GM11168 (cell line): ENCODE measurements around the gene IL16.
"Not testable (repeated sequence)": the region's sequence is repeated elsewhere in the genome, so short reads cannot be mapped to it uniquely, and the experiment has no call there.

Experiments used
- in situ Hi-C: fragments of 300-500 bp; cut with MboI; formaldehyde crosslinking; loops from one replicate; pipeline ENCODE4 v1.12.0; 2022; ENCODE audit warnings: low sequenced_read_pairs; ENCODE audit not compliant: unreplicated experiment

The IL16 gene

DNA sequence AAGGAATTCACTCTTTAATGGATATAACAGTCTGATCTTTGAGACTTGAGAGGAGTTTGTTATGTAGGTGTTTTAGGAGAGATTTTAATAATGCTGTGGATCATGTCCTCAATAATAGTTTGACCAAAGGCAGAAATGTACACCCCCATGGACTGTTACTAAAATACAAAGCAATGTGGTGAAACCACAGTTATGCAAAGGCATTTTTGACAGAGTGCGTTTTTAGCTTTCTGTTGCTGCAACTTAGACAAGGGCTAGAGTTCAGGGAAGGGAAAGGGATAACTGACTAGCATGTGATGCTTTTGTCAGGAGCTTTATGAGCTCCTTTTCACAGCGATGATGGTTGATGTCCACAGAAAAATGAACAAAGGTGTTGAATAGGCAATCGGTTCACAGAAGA lies 130.8 kb downstream of the IL16 start:
- in situ Hi-C loops, result no loop called here

DNA sequence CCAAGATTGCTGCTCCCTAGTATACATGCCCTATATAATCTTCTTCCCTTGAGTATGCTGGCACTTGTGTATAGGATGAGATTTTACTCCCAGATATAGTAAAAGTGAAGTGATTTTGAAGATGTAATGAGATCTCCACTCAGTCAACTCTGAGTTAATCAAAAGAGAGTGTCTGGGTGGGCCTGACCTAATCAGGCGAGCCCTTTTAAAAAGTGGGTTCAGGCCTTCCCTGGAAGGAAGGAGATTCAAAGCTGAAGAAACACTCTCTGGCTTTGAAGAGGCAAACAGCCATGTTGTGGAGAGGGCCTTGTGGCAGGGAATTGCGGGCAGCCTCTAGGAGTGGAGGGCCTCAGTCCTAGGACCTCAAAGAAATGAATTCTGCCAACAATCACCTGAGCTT lies 132.8 kb downstream of the IL16 start:
- in situ Hi-C loops, result no loop called here

DNA sequence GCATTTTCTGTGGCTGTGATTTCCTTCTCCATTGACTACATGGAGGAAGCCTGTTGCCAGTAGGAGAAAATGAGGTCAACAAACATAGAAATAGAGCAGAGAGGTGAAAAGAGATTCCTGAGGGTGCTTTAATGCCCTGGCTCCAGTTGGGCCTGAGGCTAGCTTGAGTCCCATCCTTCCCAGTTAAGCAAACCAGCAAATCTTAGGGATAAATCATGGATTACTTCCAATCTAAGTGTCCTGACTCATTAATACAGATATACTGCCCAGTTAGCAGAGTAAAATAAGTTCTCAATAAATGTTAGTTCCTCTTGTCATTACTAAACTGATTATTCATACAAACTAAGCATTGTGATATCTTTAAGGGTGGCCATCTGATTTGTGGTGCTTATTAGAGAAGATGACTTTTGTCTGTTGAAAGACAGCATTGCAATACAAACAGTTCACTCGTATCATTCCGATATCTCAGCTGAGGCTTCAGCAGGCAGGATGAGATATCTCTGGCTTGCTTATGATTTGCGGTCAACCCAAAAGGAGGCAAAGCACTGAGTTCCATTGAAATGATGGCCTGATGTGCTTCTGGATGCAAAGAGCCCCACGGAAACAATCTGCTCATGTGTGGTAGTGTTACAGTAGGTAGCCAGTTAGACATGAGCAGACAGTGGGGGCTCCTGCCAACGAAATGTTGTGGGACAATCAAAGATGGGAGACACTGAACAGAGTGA lies 133.8 kb downstream of the IL16 start:
- in situ Hi-C loops, result no loop called here

DNA sequence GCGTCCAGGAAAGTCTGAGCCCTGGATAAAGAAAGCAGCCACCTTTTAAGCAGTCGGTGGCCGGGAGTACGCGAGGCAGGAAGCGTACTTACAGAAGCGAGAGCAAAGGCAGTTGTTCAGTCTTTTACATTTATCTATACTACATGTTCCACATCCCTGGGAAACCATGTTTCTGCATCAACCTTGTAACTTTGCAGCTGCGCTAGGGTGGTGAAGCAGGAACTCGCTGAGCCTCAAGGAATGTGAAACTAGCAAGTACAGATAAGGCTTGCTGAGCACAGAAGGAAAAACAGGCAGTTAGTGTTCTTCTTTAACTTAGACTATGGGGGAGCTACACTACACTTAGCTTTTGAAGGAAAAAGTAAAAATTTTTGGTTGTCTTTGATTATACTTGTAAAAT lies 134.5 kb downstream of the IL16 start:
- in situ Hi-C loops, result not testable (repeated sequence)

DNA sequence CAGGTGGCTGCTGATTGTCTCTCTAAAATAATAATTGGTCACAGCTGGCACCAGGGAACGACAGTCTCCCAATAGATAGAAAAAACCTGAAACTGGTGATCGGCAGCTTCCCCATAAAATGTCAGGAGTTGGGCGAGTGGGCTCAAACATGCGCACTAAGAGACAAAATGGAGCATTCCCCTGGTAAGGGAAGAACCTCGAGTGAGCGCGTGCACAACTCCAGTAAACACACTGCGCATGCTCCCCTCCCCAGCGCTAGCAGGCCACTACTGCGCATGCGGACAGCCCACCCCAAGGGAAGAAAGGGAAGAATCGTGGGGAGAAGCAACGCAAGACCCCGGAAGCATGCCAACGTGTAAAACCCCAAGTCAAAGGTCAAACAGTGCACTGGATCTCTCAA lies 134.9 kb downstream of the IL16 start:
- in situ Hi-C loops, result no loop called here

DNA sequence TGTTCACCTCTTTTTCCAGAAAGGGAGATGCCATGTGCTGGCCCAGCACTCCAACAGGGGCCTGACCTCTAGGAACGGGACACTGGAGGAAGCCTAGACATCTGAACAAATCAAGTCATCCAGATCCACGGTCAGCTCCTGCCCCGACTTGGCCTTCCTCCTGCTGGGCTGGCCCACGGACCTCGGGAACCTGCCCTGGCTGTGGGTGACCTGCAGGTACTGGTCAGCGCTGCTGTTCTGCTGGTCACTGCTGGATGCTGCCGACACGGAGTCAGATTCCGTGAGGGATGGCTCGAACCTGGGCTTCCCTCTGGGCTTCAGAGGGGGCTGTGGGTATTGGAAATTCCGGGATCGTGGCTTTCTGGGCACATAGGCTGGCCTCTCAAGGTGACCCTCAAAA lies 135.6 kb downstream of the IL16 start:
- in situ Hi-C loops, result no loop called here

DNA sequence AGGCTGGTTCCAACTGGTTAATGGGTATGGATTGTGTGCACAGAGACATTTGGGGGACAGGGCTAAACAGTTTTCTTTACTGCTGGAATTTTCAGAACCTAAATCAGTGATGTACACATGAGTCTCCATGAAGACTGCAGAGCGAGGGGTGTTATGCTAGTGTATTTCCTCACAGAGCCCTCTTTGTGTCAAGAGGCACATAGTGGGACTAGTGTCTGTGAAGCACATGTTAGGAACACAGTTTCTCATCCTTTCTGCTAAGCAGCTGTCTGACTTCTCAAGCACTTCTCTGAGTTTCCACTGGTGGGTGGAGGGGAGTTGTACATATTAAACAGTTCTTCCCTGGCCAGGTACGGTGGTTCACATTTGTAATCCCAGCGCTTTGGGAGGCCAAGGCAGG lies 136.7 kb downstream of the IL16 start:
- in situ Hi-C loops, result no loop called here

DNA sequence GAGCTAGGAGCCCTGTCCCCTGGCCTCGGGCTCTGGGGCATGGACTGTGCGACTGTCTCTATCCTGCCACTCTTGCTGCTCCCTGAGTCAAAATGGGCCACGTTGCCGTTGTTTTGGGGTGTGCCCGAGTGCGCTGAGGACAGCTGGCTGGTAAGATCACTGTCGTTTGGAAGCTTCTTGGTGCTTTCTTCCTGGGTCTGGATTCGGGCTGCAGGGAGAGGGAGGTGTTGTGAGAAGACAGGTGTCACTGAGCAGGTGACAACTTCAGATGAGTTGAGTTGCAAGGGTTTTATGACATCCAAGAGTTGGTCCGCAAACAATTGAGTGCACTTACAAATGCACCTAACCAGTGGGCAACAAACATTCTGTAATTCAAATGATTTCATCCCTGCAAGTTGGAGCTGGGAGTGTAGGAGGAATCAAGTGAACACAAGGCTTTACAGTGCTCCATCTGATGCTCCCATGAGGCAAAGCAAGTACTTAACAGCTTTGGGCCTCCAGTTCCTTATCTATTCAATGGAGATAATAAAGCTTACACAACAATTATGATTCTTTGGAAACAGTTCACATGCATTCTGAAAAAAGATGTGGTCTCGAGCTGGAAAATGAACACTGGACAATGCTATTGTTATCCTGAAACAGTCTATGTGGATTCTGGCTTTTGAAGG lies 138.2 kb downstream of the IL16 start:
- in situ Hi-C loops, result no loop called here

DNA sequence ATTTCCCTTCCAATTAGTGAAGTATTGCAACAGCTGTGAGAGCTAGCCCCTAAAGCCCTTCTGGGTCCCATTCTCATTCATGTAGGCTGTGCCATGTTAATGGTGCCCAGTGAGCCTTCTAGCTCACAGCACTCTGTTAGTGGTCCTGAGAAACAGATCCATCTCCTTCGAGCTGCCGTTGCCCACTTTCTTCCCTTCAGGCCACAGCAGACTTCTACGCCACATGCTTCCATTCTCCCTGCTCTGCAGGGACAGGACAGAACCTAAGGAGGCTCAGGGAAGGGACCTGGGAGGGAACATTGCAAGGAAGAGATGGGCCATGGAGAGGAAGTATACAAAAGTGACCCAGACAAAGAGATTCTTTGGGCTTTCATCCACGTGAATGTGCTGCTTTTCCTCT lies 139.0 kb downstream of the IL16 start:
- in situ Hi-C loops, result no loop called here

DNA sequence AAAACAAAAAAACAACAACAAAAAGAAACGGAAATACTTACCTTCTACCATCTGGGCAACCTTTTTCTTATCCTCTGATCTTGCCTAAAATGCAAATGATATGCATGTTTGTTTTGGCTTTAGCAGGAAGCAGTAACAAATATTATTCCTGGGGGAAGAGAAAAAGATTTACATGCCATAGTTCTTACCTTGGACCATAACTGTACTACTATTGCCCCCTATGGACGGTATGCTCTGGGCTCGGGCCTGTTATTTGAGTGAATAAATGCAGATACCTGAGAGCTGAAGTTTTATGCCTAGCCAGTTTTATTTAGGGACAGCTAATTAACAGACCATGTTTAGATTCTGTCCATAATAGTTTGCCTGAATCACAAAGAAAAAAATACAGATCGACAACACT lies 139.9 kb downstream of the IL16 start:
- in situ Hi-C loops, result no loop called here

DNA sequence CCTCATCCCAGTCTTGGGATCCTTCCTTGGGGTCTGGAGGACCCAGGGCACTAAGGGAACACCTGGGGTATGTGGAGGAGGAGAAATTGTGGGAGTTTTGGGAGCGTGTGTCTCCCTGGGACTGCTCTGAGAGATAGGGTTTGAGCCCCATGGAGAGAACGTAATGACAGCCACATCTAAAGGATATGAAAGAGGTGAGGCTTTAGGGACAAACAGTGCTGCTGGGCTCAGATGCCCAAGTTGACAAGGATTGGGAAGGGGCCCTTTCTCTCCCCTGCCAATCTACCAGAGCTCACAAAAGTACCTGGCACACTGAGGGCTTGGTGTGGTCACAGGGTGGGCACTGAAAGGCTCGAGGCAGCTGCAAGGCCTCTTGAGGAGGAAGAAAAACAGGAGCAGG lies 140.6 kb downstream of the IL16 start:
- in situ Hi-C loops, result no loop called here

DNA sequence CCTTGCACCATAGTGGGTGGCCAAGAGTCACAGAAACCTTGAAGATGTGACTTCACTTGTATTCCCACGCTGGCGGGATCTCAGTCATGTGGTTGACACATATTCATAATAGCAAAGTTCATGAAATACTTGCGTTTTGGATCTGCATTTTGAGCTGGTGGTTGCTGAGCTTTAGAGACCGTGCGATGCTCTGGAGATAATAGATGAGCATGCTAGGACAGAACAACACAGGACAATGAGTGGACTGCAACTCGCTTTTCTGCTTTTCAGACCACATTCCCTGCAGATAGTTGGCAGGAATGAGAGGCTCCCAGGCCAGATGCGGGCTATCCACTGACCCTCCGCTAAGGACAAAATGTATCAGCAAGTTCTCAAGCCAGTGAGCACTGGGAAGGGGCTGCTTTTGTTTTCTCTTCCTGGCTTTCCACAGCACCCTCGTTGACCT lies 141.1 kb downstream of the IL16 start:
- in situ Hi-C loops, result no loop called here

DNA sequence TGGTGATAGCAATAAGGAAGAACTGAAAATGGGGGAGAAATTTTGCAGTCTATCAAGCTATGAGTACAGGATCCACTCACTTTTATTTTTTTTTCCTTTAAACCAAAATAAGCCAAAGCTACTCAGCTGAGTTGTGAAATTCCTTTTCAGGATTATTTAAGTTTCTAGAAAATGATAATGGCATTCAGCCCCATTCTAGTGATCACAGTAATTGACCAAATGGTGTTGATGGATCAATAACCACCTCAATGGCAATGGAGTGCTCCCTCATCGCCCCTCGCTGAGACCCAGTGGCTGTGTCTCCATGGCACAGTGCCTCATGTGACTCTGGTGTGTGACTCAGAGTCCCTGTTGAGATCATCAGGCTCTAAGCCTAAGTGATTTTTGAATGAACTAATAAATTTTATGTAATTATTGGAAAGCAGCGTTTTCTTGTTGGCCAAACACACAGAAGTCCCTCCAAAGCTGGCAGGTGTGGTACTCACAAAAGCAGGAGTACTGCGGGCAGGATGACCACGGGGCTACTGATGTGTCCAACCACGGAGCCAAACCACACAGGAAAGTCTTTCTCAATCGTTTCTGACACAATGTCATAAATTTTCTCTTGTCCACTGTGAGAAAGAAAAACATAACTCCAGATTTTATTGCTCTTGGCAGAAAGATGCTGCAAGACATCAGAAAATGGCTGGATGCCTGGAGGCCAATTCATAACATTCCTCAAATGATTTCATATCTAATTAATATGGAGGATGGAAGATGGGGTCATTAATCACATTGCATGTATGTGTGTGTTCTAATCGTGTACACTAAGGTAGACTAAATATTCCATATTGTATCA lies 141.7 kb downstream of the IL16 start:
- in situ Hi-C loops, result no loop called here

DNA sequence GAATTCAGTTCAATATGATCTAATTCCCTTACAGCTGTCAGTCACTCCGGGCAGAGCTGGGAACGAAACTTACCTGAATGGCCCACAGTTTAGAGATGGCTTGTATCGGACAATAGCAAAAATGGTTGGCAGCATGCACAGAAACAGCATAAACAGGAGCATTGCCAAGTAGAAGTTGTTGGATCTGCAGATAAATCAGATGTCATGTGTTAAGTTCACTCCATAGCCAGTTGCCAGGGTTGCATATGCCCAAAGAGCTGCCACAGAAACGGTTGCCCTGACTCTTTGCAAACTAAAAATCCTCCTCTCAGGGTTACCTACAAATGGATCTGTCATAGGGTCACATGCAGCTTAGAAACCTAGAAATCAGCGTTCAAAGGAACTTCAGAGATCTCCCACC lies 142.6 kb downstream of the IL16 start:
- in situ Hi-C loops, result no loop called here

DNA sequence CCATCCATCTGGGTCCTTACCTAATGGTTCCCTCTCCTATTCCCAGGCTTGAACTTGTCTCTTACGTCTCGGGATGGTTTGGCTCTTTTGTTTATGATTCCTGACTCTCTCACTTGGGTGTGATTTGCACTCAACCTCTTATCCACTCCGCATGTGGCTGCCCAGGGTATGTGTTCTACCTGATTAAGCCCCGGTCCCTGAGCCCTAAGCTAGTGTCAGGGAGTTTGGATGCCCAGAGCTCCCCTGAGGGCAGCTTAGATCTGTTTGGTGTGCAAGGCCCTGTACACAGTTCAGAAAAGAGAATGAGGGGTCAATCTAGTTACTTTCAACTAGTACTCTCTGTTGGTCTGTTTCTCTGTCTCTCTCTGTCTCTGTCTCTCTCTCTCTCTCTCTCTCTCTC lies 143.2 kb downstream of the IL16 start:
- in situ Hi-C loops, result no loop called here

DNA sequence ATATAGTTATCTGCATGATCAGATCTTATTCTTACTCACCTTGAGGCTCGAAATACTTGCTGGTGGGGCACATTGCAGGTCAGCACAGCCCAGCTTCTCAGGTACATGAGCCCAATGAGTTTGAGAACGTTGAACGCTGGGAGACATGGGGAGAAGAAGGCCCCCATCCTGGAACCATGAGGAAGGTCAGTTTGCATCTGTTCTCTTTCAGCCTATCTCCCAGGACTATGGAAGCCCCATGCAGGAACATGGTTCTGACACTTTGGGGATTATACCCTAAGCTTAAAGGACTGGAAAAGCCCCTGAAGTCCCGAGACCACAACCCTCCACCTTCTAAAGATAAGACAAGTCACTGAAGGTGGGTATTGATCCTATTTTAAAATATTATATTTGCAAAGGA lies 144.7 kb downstream of the IL16 start:
- in situ Hi-C loops, result no loop called here

DNA sequence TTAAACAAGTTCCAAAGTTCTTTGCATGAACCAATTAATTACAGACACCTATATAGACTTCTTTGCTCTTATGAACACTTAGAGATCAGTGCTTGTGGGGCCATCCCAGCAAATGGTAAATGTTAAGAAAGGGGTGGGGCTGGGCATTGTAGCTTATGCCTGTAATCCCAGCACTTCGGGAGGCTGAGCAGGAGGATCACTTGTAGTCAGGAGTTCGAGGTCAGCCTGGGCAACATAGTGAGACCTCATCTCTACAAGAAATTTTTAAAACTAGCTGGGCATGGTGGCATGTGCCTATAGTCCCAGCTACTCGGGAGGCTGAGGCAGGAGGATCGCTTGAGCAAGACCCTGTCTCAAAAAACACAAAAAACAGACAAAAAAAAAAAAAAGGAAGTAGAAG lies 146.7 kb downstream of the IL16 start:
- in situ Hi-C loops, result no loop called here

DNA sequence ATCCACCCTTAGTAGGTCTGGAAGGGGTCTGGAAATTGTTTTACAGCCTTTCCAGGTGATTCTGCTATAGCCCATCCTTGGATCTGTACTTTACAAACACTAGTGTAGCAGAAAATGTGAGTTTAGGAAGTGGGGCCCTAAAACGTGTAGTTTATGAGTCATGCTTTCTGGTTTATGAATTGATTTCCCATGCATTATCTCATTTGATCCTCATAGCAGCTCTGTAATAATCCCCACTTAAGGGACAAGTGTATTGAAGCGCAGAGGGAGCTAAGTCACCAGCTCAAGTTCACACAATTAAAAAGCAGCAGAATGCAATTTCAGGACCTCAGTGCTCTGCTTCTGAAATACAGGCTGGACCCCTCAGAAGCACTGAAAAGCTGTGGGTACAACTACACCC lies 149.9 kb downstream of the IL16 start:
- in situ Hi-C loops, result no loop called here

DNA sequence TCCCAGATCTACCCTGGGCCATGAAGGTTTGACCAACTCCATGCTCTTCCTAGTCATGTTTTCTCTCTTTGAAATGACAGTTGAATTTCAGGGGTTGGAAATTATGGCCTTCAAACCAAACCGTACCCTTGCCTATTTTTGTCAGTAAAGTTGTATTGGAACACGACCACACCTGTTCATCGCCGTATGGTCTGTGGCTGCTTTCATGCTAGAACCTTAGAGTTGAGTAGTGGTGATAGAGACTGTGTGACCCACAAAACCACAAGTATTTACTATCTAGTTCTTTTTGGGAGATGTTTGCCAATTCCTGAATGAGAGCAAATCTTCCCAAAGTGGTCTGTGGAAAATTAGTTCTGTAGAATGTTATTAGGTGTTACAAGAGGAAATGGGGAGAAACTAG lies 151.2 kb downstream of the IL16 start:
- in situ Hi-C loops, result no loop called here

DNA sequence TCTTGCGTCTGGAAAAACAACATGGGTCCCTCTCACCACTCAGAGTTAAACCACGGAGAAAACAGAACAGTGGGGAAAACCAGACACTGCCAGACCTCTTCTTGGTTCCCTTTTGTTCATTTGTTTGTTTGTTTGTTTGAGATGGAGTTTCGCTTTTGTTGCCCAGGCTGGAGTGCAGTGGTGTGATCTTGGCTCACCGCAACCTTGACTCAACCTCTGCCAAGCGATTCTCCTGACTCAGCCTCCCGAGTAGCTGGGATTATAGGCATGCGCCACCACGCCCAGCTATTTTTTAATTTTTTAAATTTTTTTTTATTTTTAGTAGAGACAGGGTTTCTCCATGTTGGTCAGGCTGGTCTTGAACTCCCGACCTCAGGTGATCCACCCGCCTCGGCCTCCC lies 152.0 kb downstream of the IL16 start:
- in situ Hi-C loops, result not testable (repeated sequence)

DNA sequence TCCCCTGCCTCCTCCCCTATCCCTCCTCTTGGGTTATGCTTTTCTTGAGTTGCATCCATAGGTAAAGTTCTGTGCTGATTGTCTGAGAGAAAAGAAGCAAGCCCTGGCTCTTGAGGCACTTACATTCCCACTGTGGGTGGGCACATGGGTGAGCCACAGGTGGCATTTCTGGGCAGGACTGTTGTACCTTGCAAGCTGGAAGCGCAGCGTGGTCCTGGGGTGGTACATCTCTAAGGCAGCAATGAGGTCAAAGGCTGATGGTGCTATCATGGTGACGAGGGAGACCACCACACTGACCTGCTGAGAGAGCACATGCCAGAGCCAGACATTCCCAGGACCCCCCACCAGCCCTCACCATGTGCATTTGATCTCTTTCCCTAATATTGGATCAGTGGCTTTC lies 152.6 kb downstream of the IL16 start:
- in situ Hi-C loops, result no loop called here
